ENCODE measurements around the gene CRB1. TPM values are rescaled to one million over a fixed set of nuclear protein-coding genes. Genes with fewer than 3 reads are reported as not detected.

Gene CRB1
- total RNA-seq, 4 donors from 2014 or later: not detected

DNA sequence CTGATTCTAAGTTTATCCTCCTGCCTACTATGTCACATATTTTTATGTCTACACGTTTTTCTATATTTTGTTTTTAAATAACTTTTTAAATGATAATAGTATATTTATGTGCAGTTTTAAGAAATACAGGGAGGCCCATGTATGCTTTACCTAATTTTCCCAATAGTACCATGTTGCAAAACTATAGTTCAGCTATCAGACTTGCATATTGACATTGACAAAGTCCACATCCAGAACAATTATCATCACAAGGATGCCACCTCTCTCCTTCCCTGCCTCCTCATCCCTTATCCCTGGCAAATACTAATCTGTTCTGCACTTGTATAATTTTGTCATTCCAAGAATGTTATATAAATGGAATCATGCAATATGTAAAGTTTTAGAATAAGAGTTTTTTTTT lies 90.9 kb downstream of the CRB1 start:
- no peak overlapping the region for H3K4me3 ChIP-seq
- no peak for DNase-seq
- no peaks in the 10 kb centered on the region for H3K4me1 ChIP-seq
- H3K27ac ChIP-seq: no peak overlapping the region
- no peaks in the 10 kb centered on the region for H3K27me3 ChIP-seq
- H3K9me3 ChIP-seq: no peaks in the 10 kb centered on the region
- TF ChIP-seq, protein P1, sequence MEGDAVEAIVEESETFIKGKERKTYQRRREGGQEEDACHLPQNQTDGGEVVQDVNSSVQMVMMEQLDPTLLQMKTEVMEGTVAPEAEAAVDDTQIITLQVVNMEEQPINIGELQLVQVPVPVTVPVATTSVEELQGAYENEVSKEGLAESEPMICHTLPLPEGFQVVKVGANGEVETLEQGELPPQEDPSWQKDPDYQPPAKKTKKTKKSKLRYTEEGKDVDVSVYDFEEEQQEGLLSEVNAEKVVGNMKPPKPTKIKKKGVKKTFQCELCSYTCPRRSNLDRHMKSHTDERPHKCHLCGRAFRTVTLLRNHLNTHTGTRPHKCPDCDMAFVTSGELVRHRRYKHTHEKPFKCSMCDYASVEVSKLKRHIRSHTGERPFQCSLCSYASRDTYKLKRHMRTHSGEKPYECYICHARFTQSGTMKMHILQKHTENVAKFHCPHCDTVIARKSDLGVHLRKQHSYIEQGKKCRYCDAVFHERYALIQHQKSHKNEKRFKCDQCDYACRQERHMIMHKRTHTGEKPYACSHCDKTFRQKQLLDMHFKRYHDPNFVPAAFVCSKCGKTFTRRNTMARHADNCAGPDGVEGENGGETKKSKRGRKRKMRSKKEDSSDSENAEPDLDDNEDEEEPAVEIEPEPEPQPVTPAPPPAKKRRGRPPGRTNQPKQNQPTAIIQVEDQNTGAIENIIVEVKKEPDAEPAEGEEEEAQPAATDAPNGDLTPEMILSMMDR (IDR thresholded peaks at IDR 0.05): no peak
- TF ChIP-seq POLR2A (IDR thresholded peaks at IDR 0.05): no peak
- H3K36me3 ChIP-seq: no peaks in the 10 kb centered on the region

DNA sequence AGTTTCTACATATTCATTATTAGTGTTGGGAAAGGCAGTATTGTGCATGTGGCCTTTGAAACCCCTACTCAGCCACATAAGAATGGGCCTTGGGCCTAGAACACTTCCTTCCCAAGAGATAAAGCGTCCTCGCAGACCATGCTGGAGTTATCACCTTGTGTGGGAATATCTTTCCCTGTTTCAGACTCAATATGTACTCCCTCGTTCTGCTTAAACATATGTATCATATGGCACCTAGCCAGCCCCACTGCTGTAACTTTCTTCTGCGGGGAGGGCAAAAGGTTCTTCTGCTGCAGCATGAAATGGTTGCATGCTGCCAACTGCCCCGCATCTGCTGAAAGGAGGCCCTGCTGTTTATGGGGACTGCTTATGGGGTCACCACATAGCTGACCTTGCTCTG lies 92.0 kb downstream of the CRB1 start:
- Histone ChIP-seq H3K9me3 (no peaks in the 10 kb centered on the region), H3K27me3 (no peaks in the 10 kb centered on the region), H3K27ac (no peak overlapping the region), H3K4me3 (no peak overlapping the region), H3K4me1 (no peaks in the 10 kb centered on the region), H3K36me3 (no peaks in the 10 kb centered on the region)
- TF ChIP-seq, protein P1 (IDR thresholded peaks at IDR 0.05): no peak
- TF ChIP-seq POLR2A (IDR thresholded peaks at IDR 0.05): no peak
- no peak for DNase-seq

DNA sequence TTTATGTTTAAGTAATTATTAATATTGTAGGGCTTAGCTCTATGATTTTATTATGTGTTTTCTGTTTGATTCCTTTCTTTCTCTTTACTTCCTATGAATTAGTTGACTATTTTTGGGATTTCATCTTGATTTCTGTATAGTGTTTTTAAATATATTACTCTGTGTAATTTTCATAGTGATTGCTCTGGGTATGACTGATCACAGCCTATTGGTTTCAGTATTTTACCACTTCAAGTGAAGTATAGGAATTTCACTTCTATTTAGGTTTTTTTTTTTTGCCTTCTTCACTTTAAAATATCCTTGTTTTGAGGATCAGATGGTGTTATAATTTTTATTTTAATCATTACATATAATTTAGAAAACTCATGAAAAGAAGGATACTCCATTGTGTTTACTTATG lies 94.8 kb downstream of the CRB1 start:
- no peak for DNase-seq
- Histone ChIP-seq H3K9me3 (no peaks in the 10 kb centered on the region), H3K4me1 (no peaks in the 10 kb centered on the region), H3K36me3 (no peaks in the 10 kb centered on the region), H3K27ac (no peak overlapping the region), H3K4me3 (no peak overlapping the region), H3K27me3 (no peaks in the 10 kb centered on the region)
- no peak for TF ChIP-seq POLR2A (IDR thresholded peaks at IDR 0.05)
- TF ChIP-seq, protein P1 (IDR thresholded peaks at IDR 0.05): no peak

DNA sequence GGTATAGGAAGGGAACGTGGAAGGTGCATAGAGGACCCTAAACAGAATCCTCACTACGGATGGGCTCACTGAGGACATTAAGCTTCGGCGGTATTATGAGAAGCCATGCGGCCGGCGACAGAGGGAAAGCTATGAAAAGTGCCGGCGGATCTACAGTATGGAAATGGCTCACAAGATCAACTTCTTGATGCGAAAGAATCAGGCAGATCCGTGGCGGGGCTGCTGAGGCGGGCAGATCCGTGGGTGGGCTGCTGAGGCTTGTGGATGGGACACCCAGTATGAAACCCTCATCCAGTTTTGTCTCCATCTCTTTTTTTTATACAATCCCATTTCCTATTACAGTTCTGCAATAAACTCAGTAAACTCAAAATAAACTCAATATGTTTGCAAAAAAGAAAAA lies 95.8 kb downstream of the CRB1 start:
- H3K36me3 ChIP-seq: no peaks in the 10 kb centered on the region
- H3K27me3 ChIP-seq: no peaks in the 10 kb centered on the region
- H3K4me3 ChIP-seq: no peak overlapping the region
- TF ChIP-seq POLR2A (IDR thresholded peaks at IDR 0.05): no peak
- TF ChIP-seq, protein P1 (IDR thresholded peaks at IDR 0.05): no peak
- H3K4me1 ChIP-seq: no peaks in the 10 kb centered on the region
- H3K27ac ChIP-seq: no peak overlapping the region
- DNase-seq: no peak
- H3K9me3 ChIP-seq: no peaks in the 10 kb centered on the region

DNA sequence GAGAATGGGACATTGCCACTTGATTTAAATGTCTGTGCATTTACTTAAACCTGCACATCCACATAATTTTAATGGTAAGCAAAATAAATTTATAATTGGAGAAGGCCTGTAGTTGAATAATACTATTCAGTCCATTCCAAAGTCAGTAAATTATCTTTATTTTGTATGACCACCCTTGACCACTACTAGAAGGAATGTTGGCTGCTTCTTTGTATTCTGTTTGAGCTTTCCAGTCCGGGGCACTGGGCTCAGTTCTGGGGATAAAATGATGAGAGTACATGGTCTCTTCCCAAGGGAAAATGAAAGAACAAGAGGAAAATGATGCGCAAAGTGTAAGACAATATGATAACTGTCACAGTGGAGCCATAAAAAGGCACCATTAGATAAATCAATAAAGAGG lies 98.9 kb downstream of the CRB1 start:
- no peak for DNase-seq
- H3K4me3 ChIP-seq: no peak overlapping the region
- no peaks in the 10 kb centered on the region for H3K27me3 ChIP-seq
- no peak overlapping the region for H3K27ac ChIP-seq
- TF ChIP-seq, protein P1 (IDR thresholded peaks at IDR 0.05): no peak
- no peak for TF ChIP-seq POLR2A (IDR thresholded peaks at IDR 0.05)
- H3K4me1 ChIP-seq: no peaks in the 10 kb centered on the region
- no peaks in the 10 kb centered on the region for H3K36me3 ChIP-seq
- no peaks in the 10 kb centered on the region for H3K9me3 ChIP-seq

DNA sequence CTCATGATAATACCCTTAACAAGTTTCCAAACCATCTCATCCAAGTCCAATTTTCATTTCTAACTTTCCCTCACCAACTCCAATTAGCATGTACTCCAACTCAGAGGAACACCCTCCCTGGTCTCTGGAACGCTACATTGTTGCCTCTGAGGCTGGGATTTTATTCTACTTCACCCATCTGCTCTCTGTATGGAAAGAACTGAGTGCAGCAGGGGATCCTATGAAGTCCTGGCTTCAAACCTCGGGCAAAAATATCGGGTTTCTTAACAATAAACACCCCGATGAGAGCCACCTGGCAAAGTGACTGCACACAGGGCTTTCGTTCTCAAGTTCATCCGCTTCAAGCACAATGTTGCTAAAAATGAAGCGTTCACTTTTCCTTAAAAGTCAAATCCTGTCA lies 99.6 kb downstream of the CRB1 start:
- Histone ChIP-seq H3K27me3 (no peaks in the 10 kb centered on the region), H3K36me3 (no peaks in the 10 kb centered on the region), H3K4me1 (no peaks in the 10 kb centered on the region), H3K4me3 (no peak overlapping the region), H3K27ac (no peak overlapping the region), H3K9me3 (no peaks in the 10 kb centered on the region)
- TF ChIP-seq POLR2A (IDR thresholded peaks at IDR 0.05): no peak
- TF ChIP-seq, protein P1 (IDR thresholded peaks at IDR 0.05): no peak
- DNase-seq: no peak
